ENCODE measurements around the gene GPC5. TPM values are rescaled to one million over a fixed set of nuclear protein-coding genes. Genes with fewer than 3 reads are reported as not detected.

Gene GPC5
- total RNA-seq, 1 donor from 2014 or later = 10.2 TPM

- Mint-ChIP-seq H3K4me3 (ENCODE audit: unreplicated experiment) (no peak overlapping the region), H3K27me3 (ENCODE audit: unreplicated experiment) (no peaks in the 10 kb centered on the region), H3K36me3 (ENCODE audit: unreplicated experiment) (no peaks in the 10 kb centered on the region), H3K27ac (ENCODE audit: unreplicated experiment) (no peak overlapping the region), H3K9me3 (ENCODE audit: unreplicated experiment) (peaks cover 2% of the 10 kb centered on the region), H3K4me1 (ENCODE audit: low read depth, unreplicated experiment) (no peaks in the 10 kb centered on the region)
- no peak for DNase-seq
- TF ChIP-seq CTCF (IDR thresholded peaks at IDR 0.05; ENCODE audit: partially characterized antibody, unreplicated experiment) = no peak
These were observed 759.9 kb downstream of the GPC5 start for GRCh38 chr13:92158346-92158745.

GRCh38 chr13:92164822-92165221, 766.4 kb downstream of the GPC5 start:
- Mint-ChIP-seq H3K27ac (ENCODE audit: unreplicated experiment) (no peak overlapping the region), H3K4me3 (ENCODE audit: unreplicated experiment) (no peak overlapping the region), H3K9me3 (ENCODE audit: unreplicated experiment) (no peaks in the 10 kb centered on the region), H3K4me1 (ENCODE audit: low read depth, unreplicated experiment) (no peaks in the 10 kb centered on the region), H3K27me3 (ENCODE audit: unreplicated experiment) (no peaks in the 10 kb centered on the region), H3K36me3 (ENCODE audit: unreplicated experiment) (no peaks in the 10 kb centered on the region)
- no peak for DNase-seq
- TF ChIP-seq CTCF (IDR thresholded peaks at IDR 0.05; ENCODE audit: partially characterized antibody, unreplicated experiment) = no peak

- TF ChIP-seq CTCF (IDR thresholded peaks at IDR 0.05; ENCODE audit: partially characterized antibody, unreplicated experiment) = no peak
- DNase-seq = no peak
- Mint-ChIP-seq H3K9me3 (ENCODE audit: unreplicated experiment) (peaks cover 3% of the 10 kb centered on the region), H3K27me3 (ENCODE audit: unreplicated experiment) (no peaks in the 10 kb centered on the region), H3K4me3 (ENCODE audit: unreplicated experiment) (no peak overlapping the region), H3K4me1 (ENCODE audit: low read depth, unreplicated experiment) (peaks cover 5% of the 10 kb centered on the region), H3K36me3 (ENCODE audit: unreplicated experiment) (no peaks in the 10 kb centered on the region), H3K27ac (ENCODE audit: unreplicated experiment) (no peak overlapping the region)
These were observed 773.8 kb downstream of the GPC5 start for GRCh38 chr13:92172191-92172590.

GRCh38 chr13:92173254-92173653, 774.8 kb downstream of the GPC5 start:
- Mint-ChIP-seq H3K27me3 (ENCODE audit: unreplicated experiment) (no peaks in the 10 kb centered on the region), H3K4me3 (ENCODE audit: unreplicated experiment) (no peak overlapping the region), H3K27ac (ENCODE audit: unreplicated experiment) (no peak overlapping the region), H3K36me3 (ENCODE audit: unreplicated experiment) (no peaks in the 10 kb centered on the region), H3K4me1 (ENCODE audit: low read depth, unreplicated experiment) (peaks cover 7% of the 10 kb centered on the region), H3K9me3 (ENCODE audit: unreplicated experiment) (peaks cover 3% of the 10 kb centered on the region)
- DNase-seq = no peak
- no peak for TF ChIP-seq CTCF (IDR thresholded peaks at IDR 0.05; ENCODE audit: partially characterized antibody, unreplicated experiment)

GRCh38 chr13:92175330-92175729, 776.9 kb downstream of the GPC5 start:
- no peak for TF ChIP-seq CTCF (IDR thresholded peaks at IDR 0.05; ENCODE audit: partially characterized antibody, unreplicated experiment)
- Mint-ChIP-seq H3K9me3 (ENCODE audit: unreplicated experiment) (peaks cover 3% of the 10 kb centered on the region), H3K4me3 (ENCODE audit: unreplicated experiment) (no peak overlapping the region), H3K36me3 (ENCODE audit: unreplicated experiment) (no peaks in the 10 kb centered on the region), H3K4me1 (ENCODE audit: low read depth, unreplicated experiment) (peaks cover 8% of the 10 kb centered on the region), H3K27ac (ENCODE audit: unreplicated experiment) (no peak overlapping the region), H3K27me3 (ENCODE audit: unreplicated experiment) (no peaks in the 10 kb centered on the region)
- peak; percentile 27 for DNase-seq

Measured in glutamatergic neuron (in vitro differentiated cells).